A673 (cell line): Measurements from ENCODE around the gene ASZ1.
A peak's percentile ranks its signal among the peaks of the same experiment; 100 is the strongest.

ENCODE experiments used
- CTCF ChIP-seq: fragments of 300-800, 200-600 bp; sonication (generic); conservative IDR thresholded peaks from 2 replicates; pipeline ENCODE4 v1.5.1; 2017; ENCODE audit warnings: low read depth, mild to moderate bottlenecking, antibody characterized with exemption, low read length, moderate library complexity, mixed read lengths
- EZH2 ChIP-seq: fragments of 200-600 bp; sonication (generic); IDR thresholded peaks from 2 replicates; pipeline ENCODE4 v1.6.1; 2017; ENCODE audit warnings: borderline replicate concordance, low read depth, mild to moderate bottlenecking, mixed read lengths, antibody characterized with exemption, low read length; ENCODE audit not compliant: poor library complexity, severe bottlenecking

DNA sequence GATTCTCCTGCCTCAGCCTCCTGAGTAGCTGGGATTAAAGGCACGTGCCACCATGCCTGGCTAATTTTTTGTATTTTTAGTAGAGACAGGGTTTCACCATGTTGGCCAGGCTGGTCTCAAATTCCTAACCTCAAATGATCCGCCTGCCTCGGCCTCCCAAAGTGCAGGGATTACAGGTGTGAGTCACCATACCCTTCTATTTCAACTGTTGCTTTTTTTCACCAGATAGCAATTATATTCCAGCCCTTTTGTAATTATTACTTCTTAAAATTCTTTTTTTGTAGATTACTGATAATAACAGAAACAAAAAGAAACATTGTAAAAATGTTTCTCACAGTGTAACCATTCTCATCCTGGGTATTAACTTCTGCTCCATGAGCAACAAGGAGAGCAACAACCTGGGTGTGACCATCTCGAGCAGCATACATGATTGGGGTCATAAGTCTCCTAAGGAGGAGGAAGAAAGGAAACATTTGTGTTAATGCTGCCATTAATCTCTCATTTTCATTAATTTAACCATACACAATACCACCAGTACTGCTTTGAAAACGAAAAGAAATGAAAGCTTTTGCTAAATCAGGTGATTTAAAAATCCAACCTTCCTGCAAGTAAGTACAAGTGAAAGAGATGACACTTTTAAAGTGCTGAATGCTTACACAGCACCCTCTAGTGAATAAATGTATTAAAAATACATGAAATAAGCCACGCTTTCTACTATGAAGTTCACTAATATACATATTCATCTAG lies 41.8 kb downstream of the ASZ1 start:
- peak; percentile 60 for TF ChIP-seq CTCF
- no peak for TF ChIP-seq EZH2
